ENCODE measurements around the gene ERFL.

The ERFL gene

DNA sequence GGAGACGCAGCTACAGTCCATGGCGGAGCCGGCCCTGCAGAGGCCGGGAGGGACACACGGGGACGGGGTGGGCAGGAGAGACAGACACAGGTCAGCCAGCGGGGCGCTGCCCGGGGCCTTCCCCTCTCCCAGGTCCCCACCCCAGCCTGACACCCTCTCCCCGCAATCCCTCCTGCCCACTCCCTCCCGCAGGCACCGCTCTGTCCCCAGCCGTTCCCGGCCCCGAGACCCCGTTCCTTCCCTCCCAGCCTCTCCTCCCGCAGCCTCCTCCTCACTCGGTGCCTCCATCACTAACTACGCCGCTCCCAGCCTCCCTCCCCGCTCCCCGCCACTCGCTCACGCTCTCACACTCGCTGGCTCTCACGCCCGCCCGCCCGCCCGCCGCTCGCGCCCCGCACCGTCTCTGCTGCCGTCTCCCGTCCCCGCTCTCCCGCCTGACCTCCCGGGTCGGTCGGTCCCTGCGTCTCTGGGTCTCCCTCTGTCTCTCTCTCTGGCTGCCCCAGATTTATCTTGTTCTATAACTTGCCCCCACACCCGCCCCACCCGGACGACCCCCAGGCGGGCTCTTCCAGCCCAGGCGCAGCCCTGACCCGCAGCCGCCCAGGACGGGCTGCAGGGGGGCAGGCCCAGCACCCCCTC, 15.2 kb downstream of the ERFL start:
- no peak for DNase-seq

GRCh38 chr19:41911889-41912731, 16.1 kb downstream of the ERFL start:
- DNase-seq: no peak

- no peak for DNase-seq
Observed at GRCh38 chr19:41910992-41911888, 17.0 kb downstream of the ERFL start.

DNA sequence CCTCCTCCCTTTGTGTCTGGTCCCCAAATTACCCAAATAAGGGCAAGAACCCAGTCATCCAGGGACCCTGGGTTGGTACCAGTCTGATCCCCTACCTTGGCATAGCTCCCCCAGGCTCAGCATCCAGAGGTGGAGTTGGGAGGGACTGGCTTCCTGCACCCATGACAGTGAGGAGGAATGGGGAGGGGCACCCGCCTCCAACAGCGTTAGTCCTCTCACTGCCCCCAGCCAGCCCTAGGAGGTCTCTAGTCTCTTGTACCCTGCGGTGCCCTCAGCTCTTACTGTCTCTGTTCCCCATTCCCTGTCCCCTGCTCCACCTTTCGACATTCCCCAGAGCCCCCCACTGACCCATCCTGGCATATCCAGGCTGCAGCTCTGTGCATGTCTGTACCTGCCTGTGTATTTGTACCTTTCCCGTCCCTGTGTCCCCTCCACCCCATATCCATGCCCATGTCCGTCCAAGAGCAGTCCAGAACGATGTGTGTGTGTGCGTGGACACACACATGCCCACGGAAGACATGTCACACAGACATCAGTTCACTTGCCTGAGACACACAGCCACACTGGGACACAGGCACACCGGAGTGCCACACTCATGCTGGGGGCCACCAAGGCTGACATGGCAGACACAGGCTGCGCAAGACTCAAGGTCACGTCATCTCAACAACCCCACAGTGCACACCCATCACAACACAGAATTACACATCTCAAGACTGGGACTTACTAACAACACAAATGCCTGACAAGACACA, 17.8 kb downstream of the ERFL start:
- no peak for DNase-seq

DNA sequence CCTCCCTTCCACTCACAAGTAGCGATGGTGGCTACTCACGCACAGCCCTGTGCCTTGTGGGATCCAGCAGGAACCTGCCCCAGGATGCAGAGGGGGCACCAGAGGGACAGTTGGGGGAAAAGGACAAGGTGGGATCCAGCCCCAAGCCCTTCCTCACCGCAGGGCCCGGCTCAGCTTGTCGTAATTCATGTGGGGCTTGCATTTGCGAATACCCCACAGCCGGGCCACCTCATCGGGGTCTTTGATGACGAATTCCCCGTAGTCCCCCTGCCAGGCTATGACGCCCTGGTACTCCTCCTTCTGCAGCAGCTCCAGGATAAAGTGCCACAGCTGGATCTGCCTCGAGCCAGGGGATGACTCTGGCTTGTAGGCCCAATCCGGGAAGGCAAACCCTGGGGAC, 18.5 kb downstream of the ERFL start:
- DNase-seq: no peak

- no peak for DNase-seq
Observed at GRCh38 chr19:41908724-41909464, 19.4 kb downstream of the ERFL start.

DNA sequence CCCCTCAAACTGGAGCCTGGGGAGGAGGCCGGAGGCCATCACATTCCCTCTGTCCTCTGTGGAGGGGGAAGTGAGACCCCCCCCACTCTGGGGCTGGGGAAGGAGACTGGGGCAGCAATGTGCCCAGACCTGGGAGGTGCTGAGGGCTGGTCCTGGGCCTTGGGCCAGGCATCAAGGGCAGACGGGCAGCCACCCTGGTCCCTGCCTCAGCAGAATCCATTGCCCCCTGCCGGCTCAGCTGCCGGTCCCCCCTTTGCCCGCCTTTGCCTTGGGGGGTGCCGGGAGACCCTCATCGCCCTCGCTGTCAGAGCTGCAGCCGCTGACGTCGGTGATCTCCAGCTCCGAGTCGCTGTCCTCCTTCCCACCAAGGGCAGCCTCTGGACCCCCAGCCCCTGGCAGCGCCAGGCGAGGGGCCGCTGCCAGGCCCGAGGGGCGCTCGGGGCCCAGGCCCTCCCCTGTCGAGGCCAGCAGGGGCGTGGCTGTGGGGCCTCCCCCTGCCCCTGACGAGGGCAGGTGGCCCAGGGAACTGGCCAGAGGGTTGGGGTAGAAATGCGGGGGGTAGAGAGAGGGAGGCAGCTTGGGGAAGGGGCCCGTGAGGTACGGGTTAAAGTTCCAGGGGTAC, 20.1 kb downstream of the ERFL start:
- DNase-seq: no peak

DNA sequence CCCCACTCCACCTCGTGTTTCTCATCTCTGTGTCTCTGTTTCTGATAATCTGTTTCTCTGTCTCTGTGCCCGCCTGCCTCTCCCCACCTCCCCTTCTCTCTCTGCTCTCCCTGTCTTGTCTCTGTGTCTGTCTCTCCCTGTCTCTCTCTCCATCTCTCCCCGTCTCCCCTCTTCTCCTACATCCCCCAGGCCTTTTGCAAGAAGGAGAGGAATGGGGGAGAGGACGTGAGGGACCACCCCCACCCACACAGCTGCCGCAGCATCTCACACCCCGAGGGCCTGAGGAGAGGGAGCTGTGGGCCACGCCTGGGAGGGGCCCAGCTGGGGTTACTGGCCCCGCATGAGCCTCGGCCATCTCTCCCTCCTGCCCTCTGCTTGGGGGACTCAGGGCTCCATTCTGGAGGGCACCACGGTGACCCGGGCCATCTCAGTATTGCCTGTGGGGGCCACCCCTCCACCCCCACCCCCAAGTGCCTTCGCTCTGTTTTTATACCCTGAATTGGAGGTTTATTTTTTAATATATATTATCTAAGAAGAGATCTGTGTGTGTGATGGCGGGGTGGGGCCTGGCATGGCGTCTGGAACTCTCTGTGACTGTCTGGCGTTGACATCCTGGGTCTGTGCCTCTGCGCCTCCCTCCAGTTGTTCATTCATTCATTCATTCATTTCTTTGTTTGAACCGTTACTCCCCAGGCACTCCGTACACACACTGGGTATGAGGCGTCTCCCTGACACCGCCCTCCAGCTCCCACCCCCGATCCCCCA, 21.2 kb downstream of the ERFL start:
- no peak for DNase-seq

DNA sequence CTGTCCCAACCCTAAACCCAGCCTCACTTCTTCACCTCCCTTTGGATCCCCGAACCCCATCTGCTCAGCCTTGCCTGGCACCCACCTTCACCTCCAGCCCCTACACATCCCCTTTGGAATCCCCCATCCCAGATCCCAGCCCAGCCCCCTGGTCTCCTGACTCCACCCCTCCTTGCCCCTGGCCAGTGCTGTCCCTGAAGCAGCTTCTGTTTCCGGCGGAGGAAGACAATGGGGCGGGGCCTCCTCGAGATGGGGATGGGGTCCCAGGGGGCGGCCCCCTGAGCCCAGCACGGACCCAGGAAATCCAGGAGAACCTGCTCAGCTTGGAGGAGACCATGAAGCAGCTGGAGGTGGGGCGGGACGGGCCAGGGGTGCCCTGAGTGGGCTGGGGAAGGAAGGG, 22.0 kb downstream of the ERFL start:
- DNase-seq: no peak

DNA sequence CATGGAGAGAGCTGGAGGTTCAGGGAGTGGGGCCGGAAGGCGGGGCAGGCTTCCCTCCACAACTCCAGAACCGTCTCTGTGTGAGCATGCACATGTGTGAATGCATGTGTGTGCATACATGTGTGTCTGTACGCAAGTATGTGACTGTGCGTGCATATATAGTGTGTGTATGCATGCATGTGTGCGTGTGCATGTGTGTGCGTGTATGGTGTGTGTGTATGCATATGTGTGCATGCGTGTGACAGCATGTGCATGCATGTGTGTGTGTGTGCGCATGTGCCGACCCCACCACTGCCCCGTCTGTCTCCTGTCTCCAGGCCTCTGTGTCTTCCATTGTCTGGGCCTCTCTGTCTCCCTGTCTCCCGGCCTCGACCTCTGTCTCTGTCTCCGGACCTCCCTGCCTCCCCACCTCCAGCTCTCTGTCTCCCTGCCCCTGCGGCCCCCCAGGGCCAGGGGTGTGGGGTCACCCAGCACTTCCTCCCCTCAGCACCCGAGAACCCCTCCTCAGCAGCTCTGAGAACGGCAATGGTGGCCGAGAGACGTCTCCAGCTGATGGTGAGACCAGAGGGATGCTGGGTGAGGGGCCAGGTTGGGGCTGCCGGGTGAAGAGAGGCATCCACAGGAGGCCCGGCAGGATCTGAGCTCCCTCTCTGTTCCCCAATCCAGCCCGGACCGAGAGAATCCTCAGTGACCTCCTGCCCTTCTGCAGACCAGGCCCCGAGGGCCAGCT, 22.8 kb downstream of the ERFL start:
- DNase-seq: no peak

GRCh38 chr19:41904118-41904870, 24.0 kb downstream of the ERFL start:
- DNase-seq: peak; percentile 91 to 94

- peak in 1 of 2 experiments; percentile 53 for DNase-seq
Observed at GRCh38 chr19:41903193-41903953, 24.9 kb downstream of the ERFL start.

GRCh38 chr19:41902594-41902993, 25.7 kb downstream of the ERFL start:
- no peak for DNase-seq

DNA sequence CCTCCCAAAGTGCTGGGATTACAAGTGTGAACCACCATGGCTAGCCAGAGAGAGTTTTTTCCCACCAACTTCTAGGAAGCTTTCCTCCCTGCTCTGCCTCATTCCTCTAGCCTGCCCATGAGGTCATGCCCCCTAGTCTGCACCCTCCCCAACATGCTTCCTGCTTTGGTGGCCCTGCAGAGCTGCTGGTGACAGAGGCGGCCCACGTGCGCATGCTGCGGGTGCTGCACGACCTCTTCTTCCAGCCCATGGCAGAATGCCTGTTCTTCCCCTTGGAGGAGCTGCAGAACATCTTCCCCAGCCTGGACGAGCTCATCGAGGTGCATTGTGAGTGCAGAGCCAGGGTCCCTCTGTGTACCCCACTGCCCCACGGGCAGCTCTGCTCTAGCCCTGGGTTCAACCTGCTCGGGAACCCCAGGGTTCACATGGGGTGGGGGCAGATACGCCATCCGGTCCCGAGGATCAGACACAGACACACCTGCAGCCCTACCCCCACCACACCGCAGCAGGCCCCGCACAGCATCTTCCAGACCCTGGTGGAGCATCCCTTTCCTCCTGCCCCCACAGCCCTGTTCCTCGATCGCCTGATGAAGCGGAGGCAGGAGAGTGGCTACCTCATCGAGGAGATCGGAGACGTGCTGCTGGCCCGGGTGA, 26.4 kb downstream of the ERFL start:
- DNase-seq: no peak

DNA sequence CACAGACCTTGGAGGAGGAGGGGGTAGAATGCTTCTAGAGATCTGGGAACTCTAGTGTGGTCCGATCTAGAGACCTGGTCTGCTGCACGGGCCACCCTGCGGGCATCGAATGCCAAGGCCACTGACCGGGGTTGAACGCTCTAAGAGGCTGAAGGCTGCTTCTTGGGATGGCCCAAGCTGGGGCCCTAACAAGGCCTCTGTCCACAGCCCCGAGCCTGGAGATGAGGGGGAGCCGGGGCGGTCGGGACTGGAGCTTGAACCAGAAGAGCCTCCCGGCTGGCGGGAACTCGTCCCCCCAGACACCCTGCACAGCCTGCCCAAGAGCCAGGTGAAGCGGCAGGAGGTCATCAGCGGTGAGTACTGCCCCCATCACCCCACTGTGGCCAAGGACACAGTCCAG, 30.0 kb downstream of the ERFL start:
- DNase-seq: no peak

DNA sequence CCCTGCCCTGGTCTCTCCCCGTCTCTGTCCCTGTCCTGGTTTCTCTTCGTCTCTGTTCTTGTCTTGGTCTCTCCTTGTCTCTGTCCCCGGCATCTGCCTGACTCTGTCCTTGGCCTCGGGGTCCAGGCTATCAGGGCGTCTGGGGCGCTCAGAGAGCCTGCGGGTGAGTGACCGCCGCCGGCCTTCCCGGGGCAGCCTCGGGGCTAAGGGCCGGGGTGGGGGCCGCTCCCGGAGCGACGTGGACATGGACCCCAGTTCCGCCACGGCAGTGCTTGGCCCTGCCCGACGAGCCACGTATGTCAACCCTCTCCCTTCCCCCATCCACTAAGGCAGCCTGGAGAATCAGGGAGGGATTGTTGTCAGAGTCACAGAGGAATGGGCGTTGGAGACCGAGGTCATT, 30.4 kb downstream of the ERFL start:
- no peak for DNase-seq

DNA sequence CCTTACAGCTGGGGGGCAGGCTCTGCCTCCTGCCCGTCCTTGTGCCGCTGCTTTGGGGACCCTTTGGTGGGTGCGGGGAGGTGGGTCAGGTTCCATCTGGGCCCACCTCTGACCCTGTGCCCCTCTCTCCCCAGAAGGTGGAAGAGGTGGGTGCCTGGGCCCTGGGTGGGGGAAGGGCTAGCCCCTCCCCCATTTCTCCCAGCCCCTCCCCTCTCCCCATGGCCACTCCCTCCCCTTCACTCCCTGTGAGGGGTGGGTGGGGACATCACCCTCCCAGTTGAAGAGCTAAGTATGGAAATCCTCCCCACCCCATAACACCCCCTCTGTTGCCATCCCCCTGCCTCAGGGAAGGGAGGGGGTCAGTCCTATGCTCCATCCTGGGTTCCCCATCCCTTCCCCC, 31.1 kb downstream of the ERFL start:
- DNase-seq: no peak

DNA sequence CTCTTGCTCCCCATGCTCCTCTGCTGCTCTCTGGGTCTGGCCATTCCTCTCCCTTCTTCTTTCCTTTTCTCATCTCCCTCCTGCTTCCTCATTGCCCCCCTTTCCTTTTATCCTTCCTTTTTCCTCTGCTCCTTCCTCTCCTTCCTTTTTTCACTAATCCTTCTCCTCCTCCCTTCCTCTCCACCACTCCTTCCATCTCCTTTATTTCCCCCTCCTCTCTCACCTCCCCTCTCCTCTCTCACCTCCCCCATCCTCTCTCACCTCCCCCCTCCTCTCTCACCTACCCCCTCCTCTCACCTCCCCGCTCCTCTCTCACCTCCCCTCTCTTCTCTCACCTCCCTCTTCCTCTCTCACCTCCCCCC, 31.7 kb downstream of the ERFL start:
- DNase-seq: no peak

Measured in NCI-H187 (cell line).